ENCODE results near the gene SLCO4A1. TPM values are rescaled to one million over a fixed set of nuclear protein-coding genes. Genes with fewer than 3 reads are reported as not detected.

The SLCO4A1 gene
- total RNA-seq, 1 experiment from 2014 or later: 48.8 TPM

GRCh38 chr20:62699296-62699695 lies 57.0 kb downstream of the SLCO4A1 start:
- POLR2A ChIA-PET (ENCODE audit: low non-redundant PET): no interaction called here
- Histone ChIP-seq H3K27me3 (replicated peaks; ENCODE audit: insufficient read depth, low read depth, low read length, poor library complexity) (no peaks in the 10 kb centered on the region), H3K4me1 (ENCODE audit: insufficient read depth, low read length, poor library complexity, severe bottlenecking) (peaks cover 32% of the 10 kb centered on the region), H3K27ac (ENCODE audit: low read depth, low read length, poor library complexity, severe bottlenecking) (no peak overlapping the region), H3K36me3 (ENCODE audit: insufficient read depth, low read length, poor library complexity, severe bottlenecking) (no peaks in the 10 kb centered on the region), H3K4me3 (ENCODE audit: low read depth, low read length, poor library complexity, severe bottlenecking) (no peak overlapping the region), H3K9me3 (ENCODE audit: low read depth, low read length, poor library complexity, severe bottlenecking) (no peaks in the 10 kb centered on the region)
- CTCF ChIA-PET: interaction anchor here (0.7 kb wide), 1 partner anchor 38 kb away, joined by 3 read pairs; no protein-coding TSS in a partner anchor
- intact Hi-C loops (cut with micrococcal nuclease; ENCODE audit: unreplicated experiment): no loop called here
- no peak for TF ChIP-seq EZH2 (IDR thresholded peaks at IDR 0.05; ENCODE audit: borderline replicate concordance, low read depth, low read length, poor library complexity, severe bottlenecking)
- TF ChIP-seq, protein P1, sequence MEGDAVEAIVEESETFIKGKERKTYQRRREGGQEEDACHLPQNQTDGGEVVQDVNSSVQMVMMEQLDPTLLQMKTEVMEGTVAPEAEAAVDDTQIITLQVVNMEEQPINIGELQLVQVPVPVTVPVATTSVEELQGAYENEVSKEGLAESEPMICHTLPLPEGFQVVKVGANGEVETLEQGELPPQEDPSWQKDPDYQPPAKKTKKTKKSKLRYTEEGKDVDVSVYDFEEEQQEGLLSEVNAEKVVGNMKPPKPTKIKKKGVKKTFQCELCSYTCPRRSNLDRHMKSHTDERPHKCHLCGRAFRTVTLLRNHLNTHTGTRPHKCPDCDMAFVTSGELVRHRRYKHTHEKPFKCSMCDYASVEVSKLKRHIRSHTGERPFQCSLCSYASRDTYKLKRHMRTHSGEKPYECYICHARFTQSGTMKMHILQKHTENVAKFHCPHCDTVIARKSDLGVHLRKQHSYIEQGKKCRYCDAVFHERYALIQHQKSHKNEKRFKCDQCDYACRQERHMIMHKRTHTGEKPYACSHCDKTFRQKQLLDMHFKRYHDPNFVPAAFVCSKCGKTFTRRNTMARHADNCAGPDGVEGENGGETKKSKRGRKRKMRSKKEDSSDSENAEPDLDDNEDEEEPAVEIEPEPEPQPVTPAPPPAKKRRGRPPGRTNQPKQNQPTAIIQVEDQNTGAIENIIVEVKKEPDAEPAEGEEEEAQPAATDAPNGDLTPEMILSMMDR (conservative IDR thresholded peaks at IDR 0.05; ENCODE audit: low read depth, low read length): no peak
- BruUV-seq (replicated peaks): no TSS peak
- no peak for DNase-seq (ENCODE audit: low spot score)

GRCh38 chr20:62699741-62700140 lies 57.4 kb downstream of the SLCO4A1 start:
- H3K27me3 ChIP-seq (replicated peaks; ENCODE audit: insufficient read depth, low read depth, low read length, poor library complexity): no peaks in the 10 kb centered on the region
- TF ChIP-seq, protein P1 (conservative IDR thresholded peaks at IDR 0.05; ENCODE audit: low read depth, low read length): no peak
- no peak for TF ChIP-seq EZH2 (IDR thresholded peaks at IDR 0.05; ENCODE audit: borderline replicate concordance, low read depth, low read length, poor library complexity, severe bottlenecking)
- intact Hi-C loops (cut with micrococcal nuclease; ENCODE audit: unreplicated experiment): no loop called here
- H3K4me1 ChIP-seq (ENCODE audit: insufficient read depth, low read length, poor library complexity, severe bottlenecking): peaks cover 36% of the 10 kb centered on the region
- ChIA-PET POLR2A (ENCODE audit: low non-redundant PET) (no interaction called here), CTCF (interaction anchor here (0.6 to 0.7 kb wide), 2 partner anchors 35 to 38 kb away, joined by 3 read pairs; no protein-coding TSS in a partner anchor)
- no peak for DNase-seq (ENCODE audit: low spot score)
- H3K36me3 ChIP-seq (ENCODE audit: insufficient read depth, low read length, poor library complexity, severe bottlenecking): no peaks in the 10 kb centered on the region
- H3K9me3 ChIP-seq (ENCODE audit: low read depth, low read length, poor library complexity, severe bottlenecking): no peaks in the 10 kb centered on the region
- no peak overlapping the region for H3K4me3 ChIP-seq (ENCODE audit: low read depth, low read length, poor library complexity, severe bottlenecking)
- no peak overlapping the region for H3K27ac ChIP-seq (ENCODE audit: low read depth, low read length, poor library complexity, severe bottlenecking)
- no TSS peak for BruUV-seq (replicated peaks)

GRCh38 chr20:62700261-62700930 lies 58.1 kb downstream of the SLCO4A1 start:
- H3K36me3 ChIP-seq (ENCODE audit: insufficient read depth, low read length, poor library complexity, severe bottlenecking): no peaks in the 10 kb centered on the region
- H3K27ac ChIP-seq (ENCODE audit: low read depth, low read length, poor library complexity, severe bottlenecking): no peak overlapping the region
- no peaks in the 10 kb centered on the region for H3K27me3 ChIP-seq (replicated peaks; ENCODE audit: insufficient read depth, low read depth, low read length, poor library complexity)
- H3K4me1 ChIP-seq (ENCODE audit: insufficient read depth, low read length, poor library complexity, severe bottlenecking): peaks cover 43% of the 10 kb centered on the region
- CTCF ChIA-PET: interaction anchor here (0.6 kb wide), 1 partner anchor 35 kb away, joined by 3 read pairs; no protein-coding TSS in a partner anchor
- BruUV-seq (replicated peaks): no TSS peak
- intact Hi-C loops (cut with micrococcal nuclease; ENCODE audit: unreplicated experiment): no loop called here
- DNase-seq (ENCODE audit: low spot score): no peak
- POLR2A ChIA-PET (ENCODE audit: low non-redundant PET): no interaction called here
- H3K4me3 ChIP-seq (ENCODE audit: low read depth, low read length, poor library complexity, severe bottlenecking): no peak overlapping the region
- no peak for TF ChIP-seq EZH2 (IDR thresholded peaks at IDR 0.05; ENCODE audit: borderline replicate concordance, low read depth, low read length, poor library complexity, severe bottlenecking)
- TF ChIP-seq, protein P1 (conservative IDR thresholded peaks at IDR 0.05; ENCODE audit: low read depth, low read length): no peak
- no peaks in the 10 kb centered on the region for H3K9me3 ChIP-seq (ENCODE audit: low read depth, low read length, poor library complexity, severe bottlenecking)
